Retinal pigment epithelial cell (primary cell): ENCODE data around the gene C5orf47.

Experiments used
- DNase-seq: peaks from one replicate; pipeline ENCODE4 v3.0.0-alpha.2; 2010; ENCODE audit warnings: low read depth
- H3K4me3 ChIP-seq: 2 replicates; pipeline ENCODE4 v1.5.1; 2011; ENCODE audit warnings: mild to moderate bottlenecking, low read length, control low read depth, moderate library complexity
- CTCF ChIP-seq: conservative IDR thresholded peaks from 2 replicates; pipeline ENCODE4 v1.5.1; 2011; ENCODE audit warnings: low read depth, low read length, control low read depth, inconsistent platforms

Gene C5orf47, protein sequence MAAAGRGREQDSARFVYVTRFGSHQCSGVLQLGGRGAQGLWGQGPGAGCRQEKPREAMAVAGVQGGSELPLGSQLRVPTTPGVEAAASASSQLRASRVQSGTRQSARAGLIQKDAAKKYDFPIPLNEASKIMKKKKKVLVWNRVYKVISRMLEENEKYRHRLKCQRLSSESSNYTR

DNA sequence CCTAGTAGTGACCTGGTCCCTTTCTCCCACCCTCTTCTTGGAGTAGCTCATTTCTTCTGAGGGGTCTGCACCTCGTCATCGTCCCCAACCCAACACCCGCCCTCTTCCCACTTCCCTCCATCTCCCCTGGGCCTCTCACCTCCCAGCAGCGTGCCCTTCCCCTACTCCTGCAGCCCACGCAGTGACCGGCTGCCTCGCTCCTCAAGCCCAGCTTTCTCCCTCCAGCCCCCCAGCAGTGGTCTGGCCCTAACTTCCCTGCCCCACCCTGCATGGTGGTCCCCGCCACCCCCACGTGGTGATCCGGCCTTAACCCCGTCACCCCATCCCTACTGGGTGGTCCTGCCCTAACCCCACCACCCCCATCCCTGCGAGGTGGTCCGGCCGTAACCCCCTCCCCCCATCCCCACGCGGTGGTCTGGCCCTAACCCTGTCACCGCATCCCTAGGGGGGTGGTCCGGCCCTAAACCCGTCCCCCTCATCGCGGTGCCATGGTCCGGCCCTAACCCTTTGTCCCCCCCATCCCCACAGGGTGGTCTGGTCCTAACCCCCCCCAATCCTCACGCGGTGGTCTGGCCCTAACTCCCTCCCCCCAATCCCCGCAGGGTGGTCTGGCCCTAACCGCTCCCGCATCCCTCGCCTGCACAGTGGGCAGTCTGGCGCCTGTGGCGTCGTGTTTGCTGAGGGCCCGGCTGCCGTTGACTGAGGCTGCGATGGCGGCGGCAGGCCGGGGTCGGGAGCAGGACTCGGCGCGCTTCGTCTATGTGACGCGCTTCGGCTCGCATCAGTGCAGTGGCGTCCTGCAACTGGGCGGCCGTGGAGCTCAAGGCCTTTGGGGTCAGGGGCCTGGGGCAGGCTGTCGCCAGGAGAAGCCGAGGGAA lies at the start of gene C5orf47:
C5orf47 (plus strand) TSS at position 617 of the 878 bp plus-strand sequence; CDS start at position 711, 94 bp downstream.
- no peak for TF ChIP-seq CTCF
- no peak within 1 kb of the TSS for H3K4me3 ChIP-seq
- no peak for DNase-seq

- no peak for DNase-seq
- H3K4me3 ChIP-seq: no peak overlapping the region
- no peak for TF ChIP-seq CTCF
Observed at GRCh38 chr5:173940269-173940668, 48.7 kb upstream of the C5orf47 start.

DNA sequence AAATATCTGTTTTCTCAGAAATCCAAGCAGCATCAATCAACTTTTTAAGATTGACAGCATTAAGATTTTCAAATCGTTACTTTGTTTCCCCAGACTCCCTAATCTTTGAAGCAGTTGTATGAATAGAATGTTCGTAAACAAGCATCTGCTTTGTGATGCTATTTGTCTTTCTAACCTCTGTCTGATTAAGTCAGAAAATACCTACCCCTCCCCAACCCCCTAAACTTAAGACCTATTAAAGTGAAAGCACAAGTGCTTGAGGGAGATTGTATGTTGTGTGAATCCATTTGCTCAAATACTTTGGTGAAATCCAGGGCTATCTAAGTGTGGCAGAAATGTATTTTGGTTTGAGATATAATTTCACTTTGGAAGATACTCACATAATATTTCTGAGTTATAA lies 47.9 kb upstream of the C5orf47 start:
- no peak for TF ChIP-seq CTCF
- H3K4me3 ChIP-seq: no peak overlapping the region
- no peak for DNase-seq

- TF ChIP-seq CTCF: no peak
- no peak for DNase-seq
- no peak overlapping the region for H3K4me3 ChIP-seq
Observed at GRCh38 chr5:173941758-173942401, 47.1 kb upstream of the C5orf47 start.

- no peak for TF ChIP-seq CTCF
- DNase-seq: no peak
- H3K4me3 ChIP-seq: no peak overlapping the region
Observed at GRCh38 chr5:173944511-173944910, 44.5 kb upstream of the C5orf47 start.

- TF ChIP-seq CTCF: no peak
- H3K4me3 ChIP-seq: no peak overlapping the region
- no peak for DNase-seq
Observed at GRCh38 chr5:173945160-173945559, 43.8 kb upstream of the C5orf47 start.
